GF-D8 (cell line): ENCODE data around the gene PCAT7.

Source experiments
- DNase-seq: peaks from one replicate; lab custom pipeline; 2025; lab: John Stamatoyannopoulos, UW

PCAT7 gene

GRCh38 chr9:94603259-94604160 lies 48.6 kb downstream of the PCAT7 start:
- no peak for DNase-seq

GRCh38 chr9:94606646-94607422 lies 52.0 kb downstream of the PCAT7 start:
- DNase-seq: no peak

- no peak for DNase-seq
Observed at GRCh38 chr9:94607423-94607691, 52.5 kb downstream of the PCAT7 start.

GRCh38 chr9:94610181-94610606 lies 55.3 kb downstream of the PCAT7 start:
- no peak for DNase-seq

GRCh38 chr9:94611638-94612068 lies 56.8 kb downstream of the PCAT7 start:
- no peak for DNase-seq

- no peak for DNase-seq
Observed at GRCh38 chr9:94612071-94612470, 57.2 kb downstream of the PCAT7 start.

- no peak for DNase-seq
Observed at GRCh38 chr9:94613003-94613402, 58.1 kb downstream of the PCAT7 start.

- no peak for DNase-seq
Observed at GRCh38 chr9:94619026-94619425, 64.1 kb downstream of the PCAT7 start.
